Liver (tissue), 9 donors: ENCODE measurements around the gene ADRA2C. TPM values are rescaled to one million over a fixed set of nuclear protein-coding genes. Genes with fewer than 3 reads are reported as not detected.

Source experiments
- DNase-seq: peaks from one replicate; pipeline ENCODE4 v3.0.0-alpha.2; 2017; ENCODE audit warnings: low spot score
- H3K27ac ChIP-seq, 2 donors: one replicate each; pipeline ENCODE4 v1.7.0; 2013; ENCODE audit warnings: inconsistent platforms in 2 of 2, low read length in 2 of 2, control low read depth in 1 of 2, low read depth in 1 of 2, mild to moderate bottlenecking in 1 of 2
- H3K27me3 ChIP-seq, 4 donors: one replicate each; pipeline versions ENCODE4 v1.6.1 to v1.7.0; 2013; ENCODE audit warnings: low read length in 3 of 4, inconsistent platforms in 1 of 4, mild to moderate bottlenecking in 1 of 4, moderate library complexity in 1 of 4; ENCODE audit not compliant: control insufficient read depth in 4 of 4, insufficient read depth in 4 of 4
- H3K36me3 ChIP-seq, 4 donors: one replicate each; pipeline versions ENCODE4 v1.6.1 to v1.7.0; 2013; ENCODE audit warnings: low read length in 3 of 4, mild to moderate bottlenecking in 3 of 4, low read depth in 1 of 4, moderate library complexity in 1 of 4; ENCODE audit not compliant: control insufficient read depth in 4 of 4, insufficient read depth in 3 of 4
- H3K4me1 ChIP-seq, 4 donors: one replicate each; pipeline versions ENCODE4 v1.6.1 to v1.7.0; 2013; ENCODE audit warnings: low read length in 3 of 4, mild to moderate bottlenecking in 3 of 4, moderate library complexity in 1 of 4; ENCODE audit not compliant: control insufficient read depth in 4 of 4, insufficient read depth in 4 of 4
- H3K4me3 ChIP-seq, 3 donors: one replicate each; pipeline versions ENCODE4 v1.6.1 to v1.7.0; 2013; ENCODE audit warnings: low read length in 3 of 3, control low read depth in 1 of 3, low read depth in 1 of 3, mild to moderate bottlenecking in 1 of 3
- H3K9ac ChIP-seq, 2 donors: one replicate each; pipeline ENCODE4 v1.7.0; 2013; ENCODE audit warnings: low read length in 2 of 2, mild to moderate bottlenecking in 2 of 2, moderate library complexity in 2 of 2, control low read depth in 1 of 2, low read depth in 1 of 2
- H3K9me3 ChIP-seq, 4 donors: one replicate each; pipeline versions ENCODE4 v1.6.1 to v1.7.0; 2013; ENCODE audit warnings: low read length in 3 of 4; ENCODE audit not compliant: control insufficient read depth in 4 of 4
- EGR1 ChIP-seq, 2 donors: IDR thresholded peaks; 2 replicates each; pipeline ENCODE4 v1.6.1; 2016 to 2018; ENCODE audit warnings: antibody characterized with exemption in 2 of 2, low read depth in 2 of 2
- FOXA1 ChIP-seq: IDR thresholded peaks from 2 replicates; pipeline ENCODE4 v1.6.1; 2016; ENCODE audit warnings: antibody characterized with exemption
- FOXA2 ChIP-seq: IDR thresholded peaks from 2 replicates; pipeline ENCODE4 v1.6.1; 2016; ENCODE audit warnings: antibody characterized with exemption
- GABPA ChIP-seq, 2 donors: IDR thresholded peaks in 1 of 2; conservative IDR thresholded peaks in 1 of 2; 2 replicates each; pipeline ENCODE4 v1.6.1; 2016; ENCODE audit warnings: antibody characterized with exemption in 2 of 2, mild to moderate bottlenecking in 1 of 2, moderate library complexity in 1 of 2
- HNF4A ChIP-seq, 2 donors: conservative IDR thresholded peaks; 2 replicates each; pipeline ENCODE4 v1.6.1; 2016; ENCODE audit warnings: antibody characterized with exemption in 2 of 2, mild to moderate bottlenecking in 2 of 2
- HNF4G ChIP-seq: IDR thresholded peaks from 2 replicates; pipeline ENCODE4 v1.6.1; 2016; ENCODE audit warnings: antibody characterized with exemption
- JUND ChIP-seq, 2 donors: IDR thresholded peaks; 2 replicates each; pipeline ENCODE4 v1.6.1; 2016; ENCODE audit warnings: antibody characterized with exemption in 2 of 2
- NR2F2 ChIP-seq: IDR thresholded peaks from 2 replicates; pipeline ENCODE4 v1.6.1; 2016; ENCODE audit warnings: antibody characterized with exemption
- RAD21 ChIP-seq, 2 donors: IDR thresholded peaks; 2 replicates each; pipeline ENCODE4 v1.6.1; 2016; ENCODE audit warnings: antibody characterized with exemption in 2 of 2, mild to moderate bottlenecking in 2 of 2
- RXRA ChIP-seq, 2 donors: IDR thresholded peaks; 2 replicates each; pipeline ENCODE4 v1.6.1; 2017 to 2018; ENCODE audit warnings: antibody characterized with exemption in 2 of 2, mild to moderate bottlenecking in 1 of 2
- SP1 ChIP-seq: IDR thresholded peaks from 2 replicates; pipeline ENCODE4 v1.6.1; 2018; ENCODE audit warnings: antibody characterized with exemption, mild to moderate bottlenecking
- TAF1 ChIP-seq: conservative IDR thresholded peaks from 2 replicates; pipeline ENCODE4 v1.6.1; 2016; ENCODE audit warnings: antibody characterized with exemption, mild to moderate bottlenecking
- YY1 ChIP-seq: IDR thresholded peaks from 2 replicates; pipeline ENCODE4 v1.6.1; 2016; ENCODE audit warnings: antibody characterized with exemption, mild to moderate bottlenecking
- WGBS: extraction: QIAGEN DNeasy Blood & Tissue Kit; methylation state at CpG from one replicate; pipeline ENCODE4 v1.1.7; 2013; 5-methylcytosine and 5-hydroxymethylcytosine counted together
- polyA plus RNA-seq, 2 donors: library from polyadenylated mRNA; stranded (reverse) in 1 of 2; unstranded in 1 of 2; fragments of 200-250 nt in 1 of 2; fragments of >200 nt in 1 of 2; fragmentation: Nextera tagmentation in 1 of 2; extraction: Ambion mirVana in 1 of 2; gene quantifications; one replicate each; pipeline versions ENCODE4 v1.2.1 to v1.2.3, GENCODE V29; 2013 to 2015
- total RNA-seq, 2 donors: library from RNA; depleted of rRNA; stranded (reverse); fragments of >200 nt; gene quantifications; one replicate each; pipeline ENCODE4 v1.2.3, GENCODE V29; 2014
- TF ChIP-seq, protein P1 (sequence below): fragments of 150-350 bp; IDR thresholded peaks from 2 replicates; pipeline ENCODE4 v1.5.1; 2017; ENCODE audit warnings: improper control_type of control experiment, low read depth, low read length; ENCODE audit not compliant: missing input control
- TF ChIP-seq, protein P2 (sequence below): IDR thresholded peaks from 2 replicates; pipeline ENCODE4 v1.6.1; 2016; ENCODE audit warnings: antibody characterized with exemption, mild to moderate bottlenecking
- TF ChIP-seq, protein P3 (sequence below): IDR thresholded peaks from 2 replicates; pipeline ENCODE4 v1.6.1; 2016; ENCODE audit warnings: antibody characterized with exemption
- TF ChIP-seq, protein P4 (sequence below): IDR thresholded peaks from 2 replicates; pipeline ENCODE4 v1.6.1; 2016; ENCODE audit warnings: antibody characterized with exemption
- TF ChIP-seq, protein P5 (sequence below): IDR thresholded peaks from 2 replicates; pipeline ENCODE4 v1.6.1; 2016; ENCODE audit warnings: antibody characterized with exemption
- donor health status: healthy.
- donor health status: healthy.
- donor health status: healthy.
- donor health status: healthy.
- donor health status: healthy.

The ADRA2C gene
- total and polyA plus RNA-seq, 4 donors, result 0.19 to 1.1 (median 0.28) TPM; not detected in 1

DNA sequence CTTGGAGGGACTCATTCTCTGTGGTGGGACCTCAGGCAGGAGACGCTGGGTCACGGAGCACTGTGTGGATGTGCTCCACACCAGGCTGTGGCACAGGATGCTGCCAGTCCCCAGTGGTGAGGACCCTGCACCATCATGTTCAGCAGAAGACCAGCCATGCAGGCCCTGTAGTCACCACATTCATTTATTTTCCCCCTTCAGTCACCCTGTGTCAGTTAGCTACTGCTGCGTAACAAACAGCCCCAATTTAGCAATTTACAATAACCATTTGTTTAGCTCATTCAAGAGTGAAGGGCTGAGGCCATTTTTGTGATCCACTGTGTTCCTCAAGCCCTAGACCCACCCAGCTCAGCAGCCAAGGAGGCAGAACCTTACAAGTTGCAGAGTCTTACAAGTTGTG lies 23.6 kb upstream of the ADRA2C start:
- Histone ChIP-seq H3K9me3 (peaks cover 4 to 11% (median 5%) of the 10 kb centered on the region in 4 donors), H3K27me3 (peaks cover 3 to 22% (median 7%) of the 10 kb centered on the region in 4 donors)

DNA sequence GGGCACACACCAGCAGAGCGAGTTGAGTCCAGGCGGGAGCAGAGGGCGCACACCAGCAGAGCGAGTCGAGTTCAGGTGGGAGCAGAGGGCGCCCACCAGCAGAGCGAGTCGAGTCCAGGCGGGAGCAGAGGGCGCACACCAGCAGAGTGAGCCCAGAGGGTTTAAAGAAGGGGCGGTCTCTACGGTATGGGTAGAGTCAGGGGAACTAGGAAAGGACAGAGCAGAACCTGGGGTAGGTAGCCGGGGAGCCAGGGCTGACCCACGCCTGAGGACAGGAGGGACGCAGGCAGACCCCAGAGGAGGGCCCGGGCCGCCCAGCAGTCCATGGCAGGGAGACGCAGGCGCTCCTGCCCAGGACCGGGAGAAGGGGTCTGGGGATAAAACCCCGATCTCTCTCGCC lies 22.0 kb upstream of the ADRA2C start:
- Histone ChIP-seq H3K4me3 (no peak overlapping the region), H3K27me3 (peaks cover 3 to 25% (median 6%) of the 10 kb centered on the region in 4 donors), H3K9me3 (peaks cover 4 to 11% (median 5%) of the 10 kb centered on the region in 4 donors), H3K36me3 (no peaks in the 10 kb centered on the region), H3K9ac (no peak overlapping the region), H3K4me1 (no peaks in the 10 kb centered on the region), H3K27ac (no peak overlapping the region)
- no peak for DNase-seq
- WGBS, result 62% methylated on average over 22 of the region's 22 CpGs
- TF ChIP-seq NR2F2 (no peak), EGR1 (IDR thresholded peaks at IDR 0.05; ENCODE audit: low read depth in 2 of 2) (no peak), YY1 (no peak), FOXA2 (no peak), RAD21 (IDR thresholded peaks at IDR 0.05) (no peak), SP1 (no peak), HNF4G (no peak), RXRA (IDR thresholded peaks at IDR 0.05) (no peak), JUND (IDR thresholded peaks at IDR 0.05) (no peak)
- TF ChIP-seq, protein P1, sequence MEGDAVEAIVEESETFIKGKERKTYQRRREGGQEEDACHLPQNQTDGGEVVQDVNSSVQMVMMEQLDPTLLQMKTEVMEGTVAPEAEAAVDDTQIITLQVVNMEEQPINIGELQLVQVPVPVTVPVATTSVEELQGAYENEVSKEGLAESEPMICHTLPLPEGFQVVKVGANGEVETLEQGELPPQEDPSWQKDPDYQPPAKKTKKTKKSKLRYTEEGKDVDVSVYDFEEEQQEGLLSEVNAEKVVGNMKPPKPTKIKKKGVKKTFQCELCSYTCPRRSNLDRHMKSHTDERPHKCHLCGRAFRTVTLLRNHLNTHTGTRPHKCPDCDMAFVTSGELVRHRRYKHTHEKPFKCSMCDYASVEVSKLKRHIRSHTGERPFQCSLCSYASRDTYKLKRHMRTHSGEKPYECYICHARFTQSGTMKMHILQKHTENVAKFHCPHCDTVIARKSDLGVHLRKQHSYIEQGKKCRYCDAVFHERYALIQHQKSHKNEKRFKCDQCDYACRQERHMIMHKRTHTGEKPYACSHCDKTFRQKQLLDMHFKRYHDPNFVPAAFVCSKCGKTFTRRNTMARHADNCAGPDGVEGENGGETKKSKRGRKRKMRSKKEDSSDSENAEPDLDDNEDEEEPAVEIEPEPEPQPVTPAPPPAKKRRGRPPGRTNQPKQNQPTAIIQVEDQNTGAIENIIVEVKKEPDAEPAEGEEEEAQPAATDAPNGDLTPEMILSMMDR, result no peak
- TF ChIP-seq, protein P2, sequence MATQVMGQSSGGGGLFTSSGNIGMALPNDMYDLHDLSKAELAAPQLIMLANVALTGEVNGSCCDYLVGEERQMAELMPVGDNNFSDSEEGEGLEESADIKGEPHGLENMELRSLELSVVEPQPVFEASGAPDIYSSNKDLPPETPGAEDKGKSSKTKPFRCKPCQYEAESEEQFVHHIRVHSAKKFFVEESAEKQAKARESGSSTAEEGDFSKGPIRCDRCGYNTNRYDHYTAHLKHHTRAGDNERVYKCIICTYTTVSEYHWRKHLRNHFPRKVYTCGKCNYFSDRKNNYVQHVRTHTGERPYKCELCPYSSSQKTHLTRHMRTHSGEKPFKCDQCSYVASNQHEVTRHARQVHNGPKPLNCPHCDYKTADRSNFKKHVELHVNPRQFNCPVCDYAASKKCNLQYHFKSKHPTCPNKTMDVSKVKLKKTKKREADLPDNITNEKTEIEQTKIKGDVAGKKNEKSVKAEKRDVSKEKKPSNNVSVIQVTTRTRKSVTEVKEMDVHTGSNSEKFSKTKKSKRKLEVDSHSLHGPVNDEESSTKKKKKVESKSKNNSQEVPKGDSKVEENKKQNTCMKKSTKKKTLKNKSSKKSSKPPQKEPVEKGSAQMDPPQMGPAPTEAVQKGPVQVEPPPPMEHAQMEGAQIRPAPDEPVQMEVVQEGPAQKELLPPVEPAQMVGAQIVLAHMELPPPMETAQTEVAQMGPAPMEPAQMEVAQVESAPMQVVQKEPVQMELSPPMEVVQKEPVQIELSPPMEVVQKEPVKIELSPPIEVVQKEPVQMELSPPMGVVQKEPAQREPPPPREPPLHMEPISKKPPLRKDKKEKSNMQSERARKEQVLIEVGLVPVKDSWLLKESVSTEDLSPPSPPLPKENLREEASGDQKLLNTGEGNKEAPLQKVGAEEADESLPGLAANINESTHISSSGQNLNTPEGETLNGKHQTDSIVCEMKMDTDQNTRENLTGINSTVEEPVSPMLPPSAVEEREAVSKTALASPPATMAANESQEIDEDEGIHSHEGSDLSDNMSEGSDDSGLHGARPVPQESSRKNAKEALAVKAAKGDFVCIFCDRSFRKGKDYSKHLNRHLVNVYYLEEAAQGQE, result no peak

More for the DNA sequence above, 23.6 kb upstream of the ADRA2C start:
- no peak for DNase-seq
- H3K27ac ChIP-seq, result no peak overlapping the region
- H3K4me1 ChIP-seq, result no peaks in the 10 kb centered on the region
- TF ChIP-seq, protein P3, sequence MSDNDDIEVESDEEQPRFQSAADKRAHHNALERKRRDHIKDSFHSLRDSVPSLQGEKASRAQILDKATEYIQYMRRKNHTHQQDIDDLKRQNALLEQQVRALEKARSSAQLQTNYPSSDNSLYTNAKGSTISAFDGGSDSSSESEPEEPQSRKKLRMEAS, result no peak
- TF ChIP-seq, protein P4, sequence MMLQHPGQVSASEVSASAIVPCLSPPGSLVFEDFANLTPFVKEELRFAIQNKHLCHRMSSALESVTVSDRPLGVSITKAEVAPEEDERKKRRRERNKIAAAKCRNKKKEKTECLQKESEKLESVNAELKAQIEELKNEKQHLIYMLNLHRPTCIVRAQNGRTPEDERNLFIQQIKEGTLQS, result no peak
- TF ChIP-seq, protein P5, sequence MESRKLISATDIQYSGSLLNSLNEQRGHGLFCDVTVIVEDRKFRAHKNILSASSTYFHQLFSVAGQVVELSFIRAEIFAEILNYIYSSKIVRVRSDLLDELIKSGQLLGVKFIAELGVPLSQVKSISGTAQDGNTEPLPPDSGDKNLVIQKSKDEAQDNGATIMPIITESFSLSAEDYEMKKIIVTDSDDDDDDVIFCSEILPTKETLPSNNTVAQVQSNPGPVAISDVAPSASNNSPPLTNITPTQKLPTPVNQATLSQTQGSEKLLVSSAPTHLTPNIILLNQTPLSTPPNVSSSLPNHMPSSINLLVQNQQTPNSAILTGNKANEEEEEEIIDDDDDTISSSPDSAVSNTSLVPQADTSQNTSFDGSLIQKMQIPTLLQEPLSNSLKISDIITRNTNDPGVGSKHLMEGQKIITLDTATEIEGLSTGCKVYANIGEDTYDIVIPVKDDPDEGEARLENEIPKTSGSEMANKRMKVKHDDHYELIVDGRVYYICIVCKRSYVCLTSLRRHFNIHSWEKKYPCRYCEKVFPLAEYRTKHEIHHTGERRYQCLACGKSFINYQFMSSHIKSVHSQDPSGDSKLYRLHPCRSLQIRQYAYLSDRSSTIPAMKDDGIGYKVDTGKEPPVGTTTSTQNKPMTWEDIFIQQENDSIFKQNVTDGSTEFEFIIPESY, result no peak
- TF ChIP-seq HNF4A (conservative IDR thresholded peaks at IDR 0.05), result no peak
- TF ChIP-seq NR2F2, result no peak
- TF ChIP-seq TAF1, result no peak
- no peak for TF ChIP-seq SP1
- TF ChIP-seq RAD21 (IDR thresholded peaks at IDR 0.05), result no peak
- no peak for TF ChIP-seq FOXA1
- TF ChIP-seq, protein P2, result no peak
- TF ChIP-seq RXRA (IDR thresholded peaks at IDR 0.05), result no peak
- no peak for TF ChIP-seq EGR1 (IDR thresholded peaks at IDR 0.05; ENCODE audit: low read depth in 2 of 2)
- TF ChIP-seq GABPA (IDR thresholded peaks at IDR 0.05 in 1 of 2, conservative IDR thresholded peaks at IDR 0.05 in 1 of 2), result no peak
- no peak for TF ChIP-seq JUND (IDR thresholded peaks at IDR 0.05)
- TF ChIP-seq FOXA2, result no peak
- TF ChIP-seq YY1, result no peak
- WGBS, result 94% methylated on average over 3 of the region's 3 CpGs
- no peak overlapping the region for H3K4me3 ChIP-seq
- no peaks in the 10 kb centered on the region for H3K36me3 ChIP-seq
- H3K9ac ChIP-seq, result no peak overlapping the region
